Subcutaneous abdominal adipose tissue (tissue), 5 donors: ENCODE measurements around the gene POLRMT.
"Not testable (repeated sequence)": the region's sequence is repeated elsewhere in the genome, so short reads cannot be mapped to it uniquely, and the experiment has no call there.

Experiments
- H3K27ac ChIP-seq: one replicate; pipeline ENCODE4 v1.7.0; 2013; ENCODE audit warnings: low read depth, mild to moderate bottlenecking, inconsistent platforms, low read length, moderate library complexity
- H3K27me3 ChIP-seq, 5 donors: one replicate each; pipeline ENCODE4 v1.7.0; 2013; ENCODE audit warnings: low read length in 5 of 5, inconsistent platforms in 1 of 5; ENCODE audit not compliant: control insufficient read depth in 5 of 5, insufficient read depth in 4 of 5
- H3K36me3 ChIP-seq, 5 donors: one replicate each; pipeline ENCODE4 v1.7.0; 2013; ENCODE audit warnings: low read length in 5 of 5; ENCODE audit not compliant: control insufficient read depth in 5 of 5, insufficient read depth in 5 of 5
- H3K4me1 ChIP-seq, 5 donors: one replicate each; pipeline ENCODE4 v1.7.0; 2013; ENCODE audit warnings: low read length in 5 of 5, mild to moderate bottlenecking in 3 of 5, moderate library complexity in 1 of 5; ENCODE audit not compliant: control insufficient read depth in 5 of 5, insufficient read depth in 5 of 5
- H3K4me3 ChIP-seq, 5 donors: one replicate each; pipeline ENCODE4 v1.7.0; 2013; ENCODE audit warnings: low read length in 5 of 5, low read depth in 1 of 5
- H3K9ac ChIP-seq, 5 donors: one replicate each; pipeline ENCODE4 v1.7.0; 2013; ENCODE audit warnings: low read length in 5 of 5, mild to moderate bottlenecking in 4 of 5, moderate library complexity in 3 of 5
- H3K9me3 ChIP-seq, 5 donors: one replicate each; pipeline ENCODE4 v1.7.0; 2013; ENCODE audit warnings: low read length in 5 of 5; ENCODE audit not compliant: control insufficient read depth in 5 of 5
- donor health status: healthy.
- donor health status: healthy.
- donor health status: healthy.
- donor health status: healthy.
- donor health status: healthy.

The POLRMT gene

DNA sequence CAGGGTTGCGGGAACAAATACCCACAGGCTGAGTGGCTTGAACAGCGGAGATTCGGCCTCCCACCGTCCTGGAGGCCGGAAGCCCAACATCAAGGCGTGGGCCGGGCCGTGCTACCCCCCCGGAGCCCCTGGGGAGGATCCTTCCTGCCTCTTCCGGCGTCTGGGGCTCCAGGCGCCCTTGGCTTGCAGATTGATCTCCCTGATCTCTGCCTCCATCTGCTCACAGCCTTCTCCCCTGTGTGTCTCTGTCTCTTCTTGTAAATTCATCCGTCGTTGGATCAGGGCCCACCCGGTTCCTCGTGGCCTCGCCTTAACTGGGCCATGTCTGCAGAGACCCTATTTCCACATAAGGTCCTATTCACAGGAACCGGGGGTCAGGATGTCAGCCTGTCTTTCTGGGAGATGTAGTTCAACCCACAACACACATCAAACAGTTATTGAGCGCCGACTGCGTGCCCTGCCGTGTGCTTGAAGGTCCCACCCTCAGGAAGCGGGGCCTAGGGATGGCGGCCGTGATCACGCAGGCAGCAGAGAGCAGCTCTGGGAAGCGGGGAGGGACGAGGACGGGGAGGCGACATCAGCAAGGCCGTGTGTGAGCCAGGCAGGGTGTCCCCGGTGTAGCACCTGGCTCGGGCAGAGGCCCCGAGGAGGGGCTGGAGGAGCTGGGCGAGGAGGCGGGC, 22.4 kb downstream of the POLRMT start:
- Histone ChIP-seq H3K36me3 (no peaks in the 10 kb centered on the region), H3K4me1 (peaks cover 0 to 28% (median 9%) of the 10 kb centered on the region in 5 donors), H3K27me3 (peaks cover 3 to 28% (median 19%) of the 10 kb centered on the region in 5 donors), H3K9ac (peak overlapping the region in 2 of 5 donors; percentile 12 to 48), H3K4me3 (peak overlapping the region in 3 of 5 donors; percentile 29 to 43 (median 33)), H3K9me3 (no peaks in the 10 kb centered on the region), H3K27ac (no peak overlapping the region)

- Histone ChIP-seq H3K4me1 (peaks cover 0 to 25% (median 9%) of the 10 kb centered on the region in 5 donors), H3K9ac (peak overlapping the region in 2 of 5 donors; percentile 12 to 48), H3K27me3 (peaks cover 3 to 28% (median 15%) of the 10 kb centered on the region in 5 donors), H3K36me3 (no peaks in the 10 kb centered on the region), H3K9me3 (no peaks in the 10 kb centered on the region), H3K27ac (no peak overlapping the region), H3K4me3 (peak overlapping the region in 2 of 5 donors; percentile 33 to 43)
Observed at GRCh38 chr19:610071-610800, 23.1 kb downstream of the POLRMT start.

- Histone ChIP-seq H3K4me3 (no peak overlapping the region), H3K36me3 (no peaks in the 10 kb centered on the region), H3K27me3 (peaks cover 3 to 23% (median 9%) of the 10 kb centered on the region in 5 donors), H3K4me1 (peaks cover 0 to 25% (median 9%) of the 10 kb centered on the region in 5 donors), H3K27ac (no peak overlapping the region), H3K9me3 (no peaks in the 10 kb centered on the region), H3K9ac (no peak overlapping the region)
Observed at GRCh38 chr19:609004-609346, 24.4 kb downstream of the POLRMT start.

- Histone ChIP-seq H3K4me3 (no peak overlapping the region), H3K9ac (no peak overlapping the region), H3K36me3 (no peaks in the 10 kb centered on the region)
Observed at GRCh38 chr19:608155-609003, 25.0 kb downstream of the POLRMT start.

GRCh38 chr19:607301-608154, 25.8 kb downstream of the POLRMT start:
- Histone ChIP-seq H3K27ac (no peak overlapping the region), H3K27me3 (peaks cover 0 to 20% (median 9%) of the 10 kb centered on the region in 5 donors), H3K9ac (no peak overlapping the region), H3K9me3 (no peaks in the 10 kb centered on the region), H3K36me3 (no peaks in the 10 kb centered on the region), H3K4me1 (peaks cover 0 to 25% (median 9%) of the 10 kb centered on the region in 5 donors), H3K4me3 (no peak overlapping the region)

More at GRCh38 chr19:608155-609003, 25.0 kb downstream of the POLRMT start:
- H3K4me1 ChIP-seq = peaks cover 0 to 25% (median 9%) of the 10 kb centered on the region in 5 donors
- no peak overlapping the region for H3K27ac ChIP-seq
- peaks cover 3 to 23% (median 9%) of the 10 kb centered on the region in 5 donors for H3K27me3 ChIP-seq
- no peaks in the 10 kb centered on the region for H3K9me3 ChIP-seq

DNA sequence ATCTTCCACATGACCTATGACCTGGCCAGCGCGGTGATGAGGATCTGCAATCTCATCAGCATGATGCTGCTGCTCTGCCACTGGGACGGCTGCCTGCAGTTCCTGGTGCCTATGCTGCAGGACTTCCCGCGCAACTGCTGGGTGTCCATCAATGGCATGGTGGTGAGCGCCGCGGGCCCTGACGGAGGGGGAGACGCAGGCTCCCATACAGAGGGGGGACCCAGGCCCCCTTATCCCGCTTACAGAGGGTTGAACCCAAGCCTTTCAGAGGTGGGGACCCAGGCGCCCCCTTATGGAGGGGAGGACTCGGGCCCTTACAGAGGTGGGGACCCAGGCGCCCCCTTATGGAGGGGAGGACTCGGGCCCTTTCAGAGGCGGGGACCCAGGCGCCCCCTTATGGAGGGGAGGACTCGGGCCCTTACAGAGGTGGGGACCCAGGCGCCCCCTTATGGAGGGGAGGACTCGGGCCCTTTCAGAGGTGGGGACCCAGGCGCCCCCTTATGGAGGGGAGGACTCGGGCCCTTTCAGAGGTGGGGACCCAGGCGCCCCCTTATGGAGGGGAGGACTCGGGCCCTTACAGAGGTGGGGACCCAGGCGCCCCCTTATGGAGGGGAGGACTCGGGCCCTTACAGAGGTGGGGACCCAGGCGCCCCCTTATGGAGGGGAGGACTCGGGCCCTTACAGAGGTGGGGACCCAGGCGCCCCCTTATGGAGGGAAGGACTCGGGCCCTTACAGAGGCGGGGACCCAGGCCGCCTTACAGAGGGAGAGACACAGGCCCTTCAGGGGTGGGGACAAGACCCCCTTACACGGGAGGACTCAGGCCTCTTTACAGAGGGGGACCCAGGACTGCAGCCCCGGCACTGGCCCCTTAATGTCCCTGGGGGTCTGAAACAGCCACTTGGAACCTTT, 28.0 kb downstream of the POLRMT start:
- not testable (repeated sequence) for H3K9me3 ChIP-seq, H3K4me3 ChIP-seq, H3K9ac ChIP-seq, H3K27ac ChIP-seq, H3K36me3 ChIP-seq, H3K27me3 ChIP-seq
- H3K4me1 ChIP-seq = peaks cover 0 to 15% (median 0%) of the 10 kb centered on the region in 5 donors

- H3K9me3 ChIP-seq = peaks cover 0 to 7% (median 0%) of the 10 kb centered on the region in 5 donors
- no peak overlapping the region for H3K27ac ChIP-seq
- H3K36me3 ChIP-seq = no peaks in the 10 kb centered on the region
- peaks cover 0 to 4% (median 3%) of the 10 kb centered on the region in 5 donors for H3K27me3 ChIP-seq
- H3K9ac ChIP-seq = no peak overlapping the region
- no peak overlapping the region for H3K4me3 ChIP-seq
- H3K4me1 ChIP-seq = peaks cover 0 to 8% (median 0%) of the 10 kb centered on the region in 5 donors
Observed at GRCh38 chr19:604355-604754, 29.0 kb downstream of the POLRMT start.

- not testable (repeated sequence) for H3K27ac ChIP-seq, H3K4me1 ChIP-seq, H3K36me3 ChIP-seq, H3K27me3 ChIP-seq, H3K9ac ChIP-seq, H3K4me3 ChIP-seq, H3K9me3 ChIP-seq
Observed at GRCh38 chr19:603779-604178, 29.6 kb downstream of the POLRMT start.

GRCh38 chr19:603302-603639, 30.1 kb downstream of the POLRMT start:
- not testable (repeated sequence) for H3K4me1 ChIP-seq, H3K36me3 ChIP-seq, H3K4me3 ChIP-seq, H3K27me3 ChIP-seq, H3K27ac ChIP-seq, H3K9ac ChIP-seq, H3K9me3 ChIP-seq
